ENCODE data around the gene PLPP1.
A peak's percentile ranks its signal among the peaks of the same experiment; 100 is the strongest.

Gene PLPP1

GRCh38 chr5:55421074-55421529 lies 113.7 kb downstream of the PLPP1 start:
- Histone ChIP-seq H3K9me3 (ENCODE audit: control insufficient read depth in 1 of 2, low read length in 2 of 2) (no peaks in the 10 kb centered on the region), H3K36me3 (ENCODE audit: control insufficient read depth in 1 of 2, insufficient read depth in 2 of 2, low read length in 2 of 2) (peaks cover 34 to 41% of the 10 kb centered on the region in 2 donors), H3K4me3 (ENCODE audit: low read depth in 1 of 2, low read length in 2 of 2) (no peak overlapping the region), H3K4me1 (ENCODE audit: control insufficient read depth in 1 of 2, insufficient read depth in 2 of 2, low read length in 2 of 2) (peaks cover 10 to 26% of the 10 kb centered on the region in 2 donors), H3K27ac (ENCODE audit: low read length) (peak overlapping the region; percentile 24), H3K27me3 (ENCODE audit: low read depth, low read length) (no peaks in the 10 kb centered on the region)

GRCh38 chr5:55418994-55419968 lies 115.5 kb downstream of the PLPP1 start:
- H3K9me3 ChIP-seq (ENCODE audit: control insufficient read depth in 1 of 2, low read length in 2 of 2), result no peaks in the 10 kb centered on the region
- H3K4me1 ChIP-seq (ENCODE audit: control insufficient read depth in 1 of 2, insufficient read depth in 2 of 2, low read length in 2 of 2), result peaks cover 10 to 26% of the 10 kb centered on the region in 2 donors
- peaks cover 23 to 25% of the 10 kb centered on the region in 2 donors for H3K36me3 ChIP-seq (ENCODE audit: control insufficient read depth in 1 of 2, insufficient read depth in 2 of 2, low read length in 2 of 2)
- H3K4me3 ChIP-seq (ENCODE audit: low read depth in 1 of 2, low read length in 2 of 2), result no peak overlapping the region
- peak overlapping the region; percentile 11 for H3K27ac ChIP-seq (ENCODE audit: low read length)
- no peaks in the 10 kb centered on the region for H3K27me3 ChIP-seq (ENCODE audit: low read depth, low read length)

GRCh38 chr5:55416306-55416705 lies 118.5 kb downstream of the PLPP1 start:
- peaks cover 10 to 21% of the 10 kb centered on the region in 2 donors for H3K4me1 ChIP-seq (ENCODE audit: control insufficient read depth in 1 of 2, insufficient read depth in 2 of 2, low read length in 2 of 2)
- no peaks in the 10 kb centered on the region for H3K9me3 ChIP-seq (ENCODE audit: control insufficient read depth in 1 of 2, low read length in 2 of 2)
- no peaks in the 10 kb centered on the region for H3K27me3 ChIP-seq (ENCODE audit: low read depth, low read length)
- H3K4me3 ChIP-seq (ENCODE audit: low read depth in 1 of 2, low read length in 2 of 2), result no peak overlapping the region
- H3K36me3 ChIP-seq (ENCODE audit: control insufficient read depth in 1 of 2, insufficient read depth in 2 of 2, low read length in 2 of 2), result peaks cover 4 to 6% of the 10 kb centered on the region in 2 donors
- H3K27ac ChIP-seq (ENCODE audit: low read length), result no peak overlapping the region

DNA sequence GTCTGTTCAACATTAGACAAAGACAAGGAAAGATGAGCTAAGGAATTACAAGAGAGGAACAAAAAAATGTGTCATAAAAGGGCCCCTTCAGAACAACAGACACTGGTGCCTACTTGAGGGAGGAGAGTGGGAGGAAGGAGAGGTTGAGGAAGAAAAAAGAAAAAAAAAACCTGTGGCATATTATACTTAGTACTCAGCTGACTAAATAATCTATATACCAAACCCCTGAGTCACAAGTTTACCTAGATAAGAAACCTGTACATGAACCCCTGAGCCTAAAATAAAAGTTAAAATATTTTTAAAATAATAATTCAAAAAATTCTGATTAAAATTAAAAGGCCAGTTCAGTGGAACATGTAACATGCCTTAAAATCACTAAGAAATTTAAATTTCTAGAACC lies 119.7 kb downstream of the PLPP1 start:
- Histone ChIP-seq H3K36me3 (ENCODE audit: control insufficient read depth in 1 of 2, insufficient read depth in 2 of 2, low read length in 2 of 2) (peaks cover 2 to 4% of the 10 kb centered on the region in 2 donors), H3K27ac (ENCODE audit: low read length) (no peak overlapping the region), H3K4me3 (ENCODE audit: low read depth in 1 of 2, low read length in 2 of 2) (no peak overlapping the region), H3K4me1 (ENCODE audit: control insufficient read depth in 1 of 2, insufficient read depth in 2 of 2, low read length in 2 of 2) (peaks cover 6 to 21% of the 10 kb centered on the region in 2 donors), H3K9me3 (ENCODE audit: control insufficient read depth in 1 of 2, low read length in 2 of 2) (no peaks in the 10 kb centered on the region), H3K27me3 (ENCODE audit: low read depth, low read length) (no peaks in the 10 kb centered on the region)

- H3K36me3 ChIP-seq (ENCODE audit: control insufficient read depth in 1 of 2, insufficient read depth in 2 of 2, low read length in 2 of 2), result peaks cover 2 to 4% of the 10 kb centered on the region in 2 donors
Observed at GRCh38 chr5:55413644-55414043, 121.1 kb downstream of the PLPP1 start.

GRCh38 chr5:55411876-55412275 lies 122.9 kb downstream of the PLPP1 start:
- H3K4me1 ChIP-seq (ENCODE audit: control insufficient read depth in 1 of 2, insufficient read depth in 2 of 2, low read length in 2 of 2), result peaks cover 0 to 15% of the 10 kb centered on the region in 2 donors
- H3K9me3 ChIP-seq (ENCODE audit: control insufficient read depth in 1 of 2, low read length in 2 of 2), result no peaks in the 10 kb centered on the region
- H3K36me3 ChIP-seq (ENCODE audit: control insufficient read depth in 1 of 2, insufficient read depth in 2 of 2, low read length in 2 of 2), result peaks cover 2 to 4% of the 10 kb centered on the region in 2 donors
- H3K4me3 ChIP-seq (ENCODE audit: low read depth in 1 of 2, low read length in 2 of 2), result no peak overlapping the region
- H3K27me3 ChIP-seq (ENCODE audit: low read depth, low read length), result no peaks in the 10 kb centered on the region
- no peak overlapping the region for H3K27ac ChIP-seq (ENCODE audit: low read length)

More at GRCh38 chr5:55413644-55414043, 121.1 kb downstream of the PLPP1 start:
- Histone ChIP-seq H3K4me3 (ENCODE audit: low read depth in 1 of 2, low read length in 2 of 2) (no peak overlapping the region), H3K4me1 (ENCODE audit: control insufficient read depth in 1 of 2, insufficient read depth in 2 of 2, low read length in 2 of 2) (peaks cover 0 to 8% of the 10 kb centered on the region in 2 donors), H3K27ac (ENCODE audit: low read length) (no peak overlapping the region), H3K27me3 (ENCODE audit: low read depth, low read length) (no peaks in the 10 kb centered on the region), H3K9me3 (ENCODE audit: control insufficient read depth in 1 of 2, low read length in 2 of 2) (no peaks in the 10 kb centered on the region)

DNA sequence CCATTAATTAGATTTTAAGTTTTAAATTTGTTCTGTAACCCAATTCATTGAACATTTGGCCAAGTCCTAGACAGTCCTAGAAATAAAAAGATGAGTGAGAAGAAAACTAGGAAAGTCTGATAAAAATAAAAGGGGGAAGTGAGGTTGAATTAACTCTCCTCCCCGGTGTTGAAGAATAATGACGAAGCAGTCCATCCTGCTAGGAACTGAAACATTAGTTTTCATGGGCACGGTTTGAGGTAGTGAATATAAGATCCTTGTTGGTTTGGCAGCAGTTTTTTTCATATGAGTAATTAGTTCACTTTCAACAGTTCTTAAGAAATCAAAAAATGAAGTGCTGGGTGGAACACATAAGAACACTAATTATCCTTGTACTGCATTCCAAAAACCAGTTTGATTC lies 123.9 kb downstream of the PLPP1 start:
- Histone ChIP-seq H3K9me3 (ENCODE audit: control insufficient read depth in 1 of 2, low read length in 2 of 2) (no peaks in the 10 kb centered on the region), H3K4me3 (ENCODE audit: low read depth in 1 of 2, low read length in 2 of 2) (no peak overlapping the region), H3K36me3 (ENCODE audit: control insufficient read depth in 1 of 2, insufficient read depth in 2 of 2, low read length in 2 of 2) (peaks cover 2 to 9% of the 10 kb centered on the region in 2 donors), H3K27ac (ENCODE audit: low read length) (no peak overlapping the region), H3K27me3 (ENCODE audit: low read depth, low read length) (no peaks in the 10 kb centered on the region), H3K4me1 (ENCODE audit: control insufficient read depth in 1 of 2, insufficient read depth in 2 of 2, low read length in 2 of 2) (peaks cover 0 to 10% of the 10 kb centered on the region in 2 donors)

GRCh38 chr5:55409775-55410174 lies 125.0 kb downstream of the PLPP1 start:
- Histone ChIP-seq H3K4me3 (ENCODE audit: low read depth in 1 of 2, low read length in 2 of 2) (no peak overlapping the region), H3K36me3 (ENCODE audit: control insufficient read depth in 1 of 2, insufficient read depth in 2 of 2, low read length in 2 of 2) (peaks cover 2 to 11% of the 10 kb centered on the region in 2 donors), H3K27ac (ENCODE audit: low read length) (no peak overlapping the region), H3K9me3 (ENCODE audit: control insufficient read depth in 1 of 2, low read length in 2 of 2) (no peaks in the 10 kb centered on the region), H3K4me1 (ENCODE audit: control insufficient read depth in 1 of 2, insufficient read depth in 2 of 2, low read length in 2 of 2) (peaks cover 0 to 10% of the 10 kb centered on the region in 2 donors), H3K27me3 (ENCODE audit: low read depth, low read length) (no peaks in the 10 kb centered on the region)

- H3K9me3 ChIP-seq (ENCODE audit: control insufficient read depth in 1 of 2, low read length in 2 of 2), result no peaks in the 10 kb centered on the region
- H3K27me3 ChIP-seq (ENCODE audit: low read depth, low read length), result no peaks in the 10 kb centered on the region
- H3K4me3 ChIP-seq (ENCODE audit: low read depth in 1 of 2, low read length in 2 of 2), result no peak overlapping the region
- peaks cover 2 to 19% of the 10 kb centered on the region in 2 donors for H3K36me3 ChIP-seq (ENCODE audit: control insufficient read depth in 1 of 2, insufficient read depth in 2 of 2, low read length in 2 of 2)
- peaks cover 0 to 10% of the 10 kb centered on the region in 2 donors for H3K4me1 ChIP-seq (ENCODE audit: control insufficient read depth in 1 of 2, insufficient read depth in 2 of 2, low read length in 2 of 2)
- no peak overlapping the region for H3K27ac ChIP-seq (ENCODE audit: low read length)
Observed at GRCh38 chr5:55407984-55408383, 126.8 kb downstream of the PLPP1 start.

GRCh38 chr5:55407059-55407684 lies 127.6 kb downstream of the PLPP1 start:
- Histone ChIP-seq H3K4me1 (ENCODE audit: control insufficient read depth in 1 of 2, insufficient read depth in 2 of 2, low read length in 2 of 2) (peaks cover 0 to 10% of the 10 kb centered on the region in 2 donors), H3K4me3 (ENCODE audit: low read depth in 1 of 2, low read length in 2 of 2) (no peak overlapping the region), H3K9me3 (ENCODE audit: control insufficient read depth in 1 of 2, low read length in 2 of 2) (no peaks in the 10 kb centered on the region), H3K36me3 (ENCODE audit: control insufficient read depth in 1 of 2, insufficient read depth in 2 of 2, low read length in 2 of 2) (peaks cover 3 to 21% of the 10 kb centered on the region in 2 donors), H3K27me3 (ENCODE audit: low read depth, low read length) (no peaks in the 10 kb centered on the region), H3K27ac (ENCODE audit: low read length) (no peak overlapping the region)

DNA sequence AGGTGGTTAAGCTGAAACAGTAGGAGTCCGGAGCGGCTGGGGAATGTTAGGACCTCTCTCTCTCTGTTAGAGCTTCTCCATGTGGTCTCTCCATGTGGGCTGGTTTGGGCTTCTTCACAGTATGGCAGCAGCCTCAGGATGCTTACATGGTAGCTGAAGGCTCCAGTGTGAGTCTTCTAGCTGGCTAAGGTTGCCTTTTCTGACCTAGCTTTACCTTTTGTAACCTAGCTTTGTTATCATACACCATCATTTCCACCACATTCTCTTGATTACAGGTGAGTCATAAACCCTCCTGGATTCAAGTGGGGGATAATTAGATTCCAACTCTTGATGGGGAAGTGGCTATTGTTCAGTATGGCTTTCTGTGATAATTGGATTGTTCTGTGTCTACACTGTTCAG lies 128.5 kb downstream of the PLPP1 start:
- Histone ChIP-seq H3K27ac (ENCODE audit: low read length) (no peak overlapping the region), H3K4me1 (ENCODE audit: control insufficient read depth in 1 of 2, insufficient read depth in 2 of 2, low read length in 2 of 2) (peaks cover 0 to 10% of the 10 kb centered on the region in 2 donors), H3K27me3 (ENCODE audit: low read depth, low read length) (no peaks in the 10 kb centered on the region), H3K36me3 (ENCODE audit: control insufficient read depth in 1 of 2, insufficient read depth in 2 of 2, low read length in 2 of 2) (peaks cover 6 to 21% of the 10 kb centered on the region in 2 donors), H3K9me3 (ENCODE audit: control insufficient read depth in 1 of 2, low read length in 2 of 2) (no peaks in the 10 kb centered on the region), H3K4me3 (ENCODE audit: low read depth in 1 of 2, low read length in 2 of 2) (no peak overlapping the region)
